Cerebellar cortex (tissue), 1 donor: ENCODE data around the gene CASTOR2.
"Not testable (repeated sequence)": the region's sequence is repeated elsewhere in the genome, so short reads cannot be mapped to it uniquely, and the experiment has no call there.

Experiments used
- DNase-seq: peaks from one replicate; pipeline ENCODE4 v3.0.0-alpha.2; 2015; ENCODE audit warnings: low spot score

CASTOR2 gene

DNA sequence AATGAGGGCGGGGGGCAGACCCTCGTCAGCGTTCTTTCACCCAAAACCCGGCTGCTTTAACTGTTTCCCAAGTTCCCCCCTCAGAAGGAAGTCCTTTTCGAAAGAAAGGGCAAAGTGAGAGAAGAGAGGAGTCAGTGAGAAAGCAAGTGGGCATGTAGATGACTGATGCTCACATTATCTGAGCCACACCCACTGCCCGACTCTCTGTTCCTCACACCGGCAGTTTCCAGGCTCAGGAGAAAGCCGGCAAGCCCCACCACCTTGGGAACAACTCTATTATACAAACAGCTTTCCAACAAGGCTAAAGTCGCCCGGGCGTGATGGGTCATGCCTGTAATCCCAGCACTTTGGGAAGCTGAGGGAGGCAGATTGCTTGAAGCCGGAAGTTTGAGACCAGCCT, 86.0 kb downstream of the CASTOR2 start:
- DNase-seq: no peak

DNA sequence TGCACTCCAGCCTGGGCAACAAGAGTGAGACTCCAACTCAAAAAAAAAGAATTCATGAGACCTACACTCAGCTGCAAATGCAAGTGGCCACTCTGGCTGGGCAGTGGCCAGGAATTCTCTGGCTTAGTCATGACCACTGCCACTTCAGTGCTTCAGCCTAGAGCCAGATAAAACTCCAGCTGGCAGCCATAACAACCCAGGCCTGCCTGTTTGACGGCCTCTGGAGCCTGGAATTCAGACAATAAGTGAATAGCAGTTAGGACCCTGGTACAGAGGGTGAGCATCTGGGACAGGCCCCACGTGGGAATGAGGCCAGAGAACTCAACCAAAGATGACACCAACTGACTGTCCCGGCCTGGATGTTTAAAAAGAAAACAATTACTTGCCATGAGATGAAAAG, 90.2 kb downstream of the CASTOR2 start:
- DNase-seq: no peak

DNA sequence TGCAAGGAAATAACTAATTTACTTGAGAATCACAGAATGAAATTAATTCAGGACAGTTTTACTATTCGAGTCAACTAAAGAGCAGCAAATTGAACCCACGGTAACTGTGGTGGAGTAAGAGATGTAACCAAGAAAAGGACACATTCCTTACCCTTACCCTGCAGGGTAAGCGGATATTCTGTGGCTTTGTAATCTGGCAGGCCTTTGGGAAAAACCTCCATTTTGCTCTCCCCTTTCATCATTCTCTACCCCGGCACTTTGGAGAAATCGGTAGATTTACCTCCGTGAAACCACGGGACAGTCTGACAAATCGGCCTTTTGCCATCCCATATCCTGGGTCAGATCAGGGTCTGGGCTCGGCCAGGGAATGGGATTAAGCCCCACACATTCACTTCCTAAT, 90.7 kb downstream of the CASTOR2 start:
- DNase-seq: no peak

DNA sequence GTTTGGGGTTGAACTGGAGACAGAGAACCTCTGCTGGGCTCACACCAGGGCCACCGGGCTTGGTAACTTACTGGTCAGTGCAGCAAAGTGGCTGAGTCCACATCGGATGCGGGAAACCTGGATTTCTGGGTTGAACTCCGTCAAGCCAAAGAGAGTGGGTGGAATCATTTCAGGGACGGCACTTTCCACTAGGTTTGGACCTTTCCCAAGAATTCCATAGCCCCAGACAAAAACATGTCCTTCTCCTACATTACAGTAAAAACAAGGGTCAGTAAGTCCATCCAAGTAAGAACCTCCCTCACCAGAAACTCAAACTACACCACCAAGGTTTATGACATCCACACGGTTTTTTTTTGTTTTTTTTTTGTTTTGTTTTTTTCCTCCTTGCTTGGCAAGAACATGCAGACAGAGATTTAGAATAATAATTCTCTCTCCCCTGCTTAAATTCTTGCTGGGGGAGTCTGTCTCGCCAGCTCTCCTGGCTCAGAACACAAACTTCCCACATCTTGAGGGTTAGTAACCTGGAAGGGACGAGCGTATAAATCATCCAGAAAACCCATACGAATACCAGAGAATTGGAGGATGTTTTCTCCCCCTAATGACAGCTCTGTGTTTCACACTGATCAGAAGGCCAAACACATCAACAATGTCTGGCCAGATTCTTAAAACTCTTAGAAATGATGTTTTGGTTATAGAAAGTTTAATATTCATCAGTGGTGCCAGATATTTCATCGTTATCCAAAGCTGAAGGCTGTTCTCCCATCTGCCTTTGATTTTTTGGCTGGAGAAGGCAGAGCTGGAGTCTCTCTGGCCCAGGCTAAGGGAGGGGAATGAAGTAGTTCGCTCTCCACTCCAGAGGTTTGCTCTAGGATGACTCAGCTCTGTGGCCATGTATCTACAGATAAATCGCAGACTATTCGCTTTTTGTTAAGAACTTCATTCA, 91.6 kb downstream of the CASTOR2 start:
- no peak for DNase-seq

DNA sequence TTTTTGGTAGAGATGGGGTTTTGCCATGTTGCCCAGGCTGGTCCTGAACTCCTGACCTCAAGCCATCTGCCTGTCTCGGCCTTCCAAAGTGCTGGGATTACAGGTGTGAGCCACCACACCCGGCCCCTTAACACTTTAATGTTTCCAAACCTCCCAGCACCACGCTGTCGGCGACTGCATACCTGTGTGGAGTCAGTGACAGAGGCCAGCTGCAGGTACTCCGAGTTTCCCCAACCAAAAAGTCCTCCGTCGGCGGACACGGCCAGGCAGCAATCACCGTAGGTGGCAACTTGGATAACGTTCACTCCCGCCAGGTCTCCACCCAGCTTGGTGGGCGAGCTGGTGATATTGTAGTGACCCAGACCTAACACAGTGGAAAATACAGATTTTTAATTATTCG, 93.9 kb downstream of the CASTOR2 start:
- DNase-seq: no peak

DNA sequence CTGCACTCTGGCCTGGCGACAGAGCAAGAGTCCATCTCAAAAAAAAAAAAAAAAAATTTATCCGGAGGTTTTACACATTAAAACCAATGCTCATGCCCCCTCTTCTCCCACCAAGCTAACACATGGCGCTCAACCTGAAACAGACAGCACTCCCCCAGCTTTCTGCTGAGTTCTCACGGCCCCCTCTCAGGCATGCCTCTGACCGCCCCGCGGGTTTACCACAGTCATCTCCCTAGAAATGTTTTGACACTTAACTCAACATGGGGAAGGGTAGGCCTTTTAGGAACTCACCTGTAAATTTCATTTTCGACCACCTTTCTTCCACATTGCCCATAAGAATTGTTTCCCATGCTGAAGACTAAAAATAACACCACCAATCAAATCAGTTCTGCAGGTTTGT, 99.8 kb downstream of the CASTOR2 start:
- no peak for DNase-seq

DNA sequence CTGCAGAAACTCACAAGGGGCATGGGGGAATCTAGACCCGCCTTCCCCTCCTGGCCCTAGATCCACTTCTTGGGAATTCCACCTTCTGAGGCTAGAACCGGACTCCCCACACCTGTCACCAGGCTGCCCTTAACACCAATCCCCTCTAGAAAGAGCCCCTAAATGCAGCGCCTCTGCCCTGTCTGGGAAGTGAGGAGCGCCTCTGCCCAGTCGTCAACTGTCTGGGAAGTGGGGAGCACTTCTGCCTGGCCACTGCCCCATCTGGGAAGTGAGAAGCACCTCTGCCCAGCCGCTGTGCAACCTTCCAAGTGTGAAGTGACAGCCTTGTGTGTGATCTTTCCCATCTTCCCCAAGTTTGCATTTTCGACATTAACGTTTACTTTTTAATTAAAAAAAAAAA, 100.3 kb downstream of the CASTOR2 start:
- no peak for DNase-seq

DNA sequence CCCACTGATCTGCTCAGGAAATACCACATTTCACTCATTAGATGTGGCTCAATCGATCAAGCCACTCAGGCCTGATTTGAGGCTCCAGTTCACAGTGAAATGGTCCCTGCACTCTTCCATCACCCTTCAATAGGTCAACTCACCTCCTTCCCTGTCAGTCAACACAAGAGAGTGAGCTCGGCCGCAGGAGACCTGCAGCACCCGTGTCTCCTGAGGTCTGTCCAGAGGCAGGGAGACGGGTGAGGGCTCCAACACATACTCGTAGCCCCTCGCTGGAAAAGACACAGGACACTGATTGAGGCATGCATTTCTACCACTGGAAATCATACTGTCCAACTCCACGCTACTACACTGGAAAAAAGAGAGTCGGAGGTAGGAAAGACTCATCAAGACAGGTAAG, 102.0 kb downstream of the CASTOR2 start:
- DNase-seq: no peak

DNA sequence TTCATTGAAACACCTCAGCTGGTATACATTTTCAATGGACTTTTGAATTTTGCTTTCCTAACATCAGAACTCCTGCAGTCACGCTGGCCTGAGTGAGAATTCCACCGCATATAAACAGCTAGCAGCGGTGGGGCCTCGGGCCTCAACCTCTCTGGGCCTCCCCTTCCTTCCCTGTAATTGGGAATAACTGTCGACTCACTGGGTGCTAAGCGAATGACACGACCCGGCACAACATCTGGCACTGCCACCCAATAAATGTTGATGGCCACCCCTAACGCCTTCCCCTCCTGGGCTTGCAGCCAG, 108.4 kb downstream of the CASTOR2 start:
- no peak for DNase-seq

DNA sequence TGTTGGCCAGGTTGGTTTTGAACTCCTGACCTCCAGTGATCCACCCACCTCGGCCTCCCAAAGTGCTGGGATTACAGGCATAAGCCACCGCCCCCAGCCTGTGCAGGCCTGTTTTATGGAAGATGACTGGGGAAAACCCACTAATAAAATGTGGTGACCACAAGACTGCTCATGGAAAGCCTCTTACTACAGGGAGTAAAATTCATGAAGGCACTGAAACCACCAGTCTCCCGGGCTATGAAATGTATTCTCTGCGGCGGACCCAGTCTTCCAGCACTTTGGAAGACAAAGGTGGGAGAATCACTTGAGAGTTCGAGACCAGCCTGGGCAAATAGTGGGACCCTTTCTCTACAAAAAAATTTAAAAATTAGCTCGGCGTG, 109.7 kb downstream of the CASTOR2 start:
- not testable (repeated sequence) for DNase-seq
